Fibroblast of skin of right quadriceps (primary cell): Measurements from ENCODE around the gene MZT1.

Experiments used
- DNase-seq: peaks from one replicate; pipeline ENCODE4 v3.0.0-alpha.2; 2013

MZT1 gene

DNA sequence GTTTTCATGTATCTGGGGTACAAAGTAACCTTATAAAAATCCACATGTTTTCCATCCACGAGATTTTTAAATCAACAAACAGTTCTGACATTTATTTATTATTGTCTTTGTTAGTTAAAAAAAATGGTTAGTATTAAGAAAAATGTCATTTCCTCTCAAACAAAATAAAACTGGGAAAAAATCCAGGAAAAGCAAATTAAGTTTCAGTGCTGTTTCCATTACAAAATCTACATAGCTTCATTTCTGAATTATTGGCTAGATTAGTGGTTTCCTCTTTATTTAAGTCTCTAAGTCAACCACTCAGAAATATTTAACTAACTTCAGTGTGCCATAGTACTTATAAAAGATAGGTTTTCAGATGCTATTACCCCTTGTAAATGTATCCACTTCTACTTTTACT is 49.1 kb downstream of the MZT1 start:
- DNase-seq, result no peak

DNA sequence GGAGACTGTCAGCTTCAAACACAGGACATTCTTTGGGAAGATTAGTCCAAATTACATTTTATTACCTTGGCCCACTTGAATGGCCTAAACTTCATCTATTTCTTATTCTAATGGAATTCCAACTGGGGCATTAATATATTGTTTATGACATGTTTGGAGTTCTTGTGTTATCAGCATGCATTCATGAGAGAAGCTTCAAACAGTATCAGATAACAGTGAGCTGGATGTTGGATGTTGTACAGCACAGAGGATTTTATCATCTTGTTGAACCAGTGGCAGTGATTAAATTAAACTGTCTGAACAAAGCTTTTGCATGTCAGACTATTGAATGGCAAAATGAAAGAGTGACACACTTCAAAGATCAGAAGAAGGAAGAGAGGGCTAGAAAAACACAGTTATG is 50.0 kb downstream of the MZT1 start:
- no peak for DNase-seq

DNA sequence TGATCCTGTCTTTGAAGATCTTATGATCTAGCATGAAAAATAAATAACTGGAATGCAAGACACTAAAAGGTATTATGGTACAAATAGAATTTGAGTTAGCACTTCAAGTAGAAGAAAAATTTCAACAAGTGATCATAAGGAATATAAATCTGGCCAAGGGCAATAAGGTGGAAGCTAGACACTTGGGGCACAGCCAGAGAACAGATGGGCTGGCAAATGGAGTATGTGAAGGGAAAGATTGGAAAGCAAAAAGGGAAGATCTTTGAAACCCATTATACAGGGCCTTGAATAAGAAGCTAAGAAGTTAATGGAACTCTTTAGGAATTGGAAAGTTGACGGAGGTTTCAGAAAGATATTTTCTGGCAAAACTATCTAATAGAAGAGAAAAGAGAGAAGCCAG is 61.0 kb downstream of the MZT1 start:
- no peak for DNase-seq

DNA sequence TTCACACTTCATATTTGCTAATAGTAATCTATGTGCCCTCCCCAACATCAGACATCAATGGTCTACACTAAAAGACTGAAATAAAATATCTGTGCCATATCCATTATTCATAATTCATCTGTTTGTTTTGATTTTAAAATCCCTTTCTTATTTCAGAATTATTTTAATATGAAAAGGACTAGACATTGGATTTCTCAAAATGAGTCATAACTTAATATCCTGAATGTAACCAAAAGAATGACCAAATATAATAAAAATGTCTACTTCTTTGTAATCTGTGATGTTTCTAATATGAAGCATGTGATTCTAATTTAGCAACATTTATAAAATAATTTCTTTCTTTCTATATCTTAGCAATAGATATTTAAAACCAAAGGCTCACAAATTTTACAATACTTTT is 64.9 kb downstream of the MZT1 start:
- DNase-seq, result no peak
